ENCODE results near the gene DPM3.
A peak's percentile ranks its signal among the peaks of the same experiment; 100 is the strongest.

The DPM3 gene

DNA sequence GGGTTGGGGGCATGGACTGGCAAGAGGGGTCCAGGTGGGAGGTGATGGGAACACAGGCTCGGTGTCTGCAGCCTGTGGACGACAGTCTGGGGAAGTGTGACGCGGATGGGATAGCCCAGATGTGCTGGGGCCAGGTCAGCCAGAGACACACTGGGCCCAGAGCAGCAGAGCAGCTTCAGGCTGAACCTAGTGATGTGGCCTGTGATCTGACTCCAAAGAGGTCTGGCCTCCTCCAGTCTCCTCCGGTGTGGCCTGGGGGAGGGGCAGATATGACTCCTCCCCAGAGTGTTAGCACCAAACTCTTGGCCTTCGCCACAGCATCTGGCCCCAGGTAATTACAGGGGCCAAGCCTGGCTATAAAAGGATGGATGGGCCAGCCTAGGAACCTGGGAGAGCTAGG is 48.2 kb downstream of the DPM3 start:
- DNase-seq (ENCODE audit: low read depth) = no peak
- TF ChIP-seq, protein P1, sequence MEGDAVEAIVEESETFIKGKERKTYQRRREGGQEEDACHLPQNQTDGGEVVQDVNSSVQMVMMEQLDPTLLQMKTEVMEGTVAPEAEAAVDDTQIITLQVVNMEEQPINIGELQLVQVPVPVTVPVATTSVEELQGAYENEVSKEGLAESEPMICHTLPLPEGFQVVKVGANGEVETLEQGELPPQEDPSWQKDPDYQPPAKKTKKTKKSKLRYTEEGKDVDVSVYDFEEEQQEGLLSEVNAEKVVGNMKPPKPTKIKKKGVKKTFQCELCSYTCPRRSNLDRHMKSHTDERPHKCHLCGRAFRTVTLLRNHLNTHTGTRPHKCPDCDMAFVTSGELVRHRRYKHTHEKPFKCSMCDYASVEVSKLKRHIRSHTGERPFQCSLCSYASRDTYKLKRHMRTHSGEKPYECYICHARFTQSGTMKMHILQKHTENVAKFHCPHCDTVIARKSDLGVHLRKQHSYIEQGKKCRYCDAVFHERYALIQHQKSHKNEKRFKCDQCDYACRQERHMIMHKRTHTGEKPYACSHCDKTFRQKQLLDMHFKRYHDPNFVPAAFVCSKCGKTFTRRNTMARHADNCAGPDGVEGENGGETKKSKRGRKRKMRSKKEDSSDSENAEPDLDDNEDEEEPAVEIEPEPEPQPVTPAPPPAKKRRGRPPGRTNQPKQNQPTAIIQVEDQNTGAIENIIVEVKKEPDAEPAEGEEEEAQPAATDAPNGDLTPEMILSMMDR (IDR thresholded peaks at IDR 0.05; ENCODE audit: insufficient read depth, low read depth, low read length, missing control alignments) = no peak
- H3K4me3 ChIP-seq (ENCODE audit: low read depth, low read length) = no peak overlapping the region

DNA sequence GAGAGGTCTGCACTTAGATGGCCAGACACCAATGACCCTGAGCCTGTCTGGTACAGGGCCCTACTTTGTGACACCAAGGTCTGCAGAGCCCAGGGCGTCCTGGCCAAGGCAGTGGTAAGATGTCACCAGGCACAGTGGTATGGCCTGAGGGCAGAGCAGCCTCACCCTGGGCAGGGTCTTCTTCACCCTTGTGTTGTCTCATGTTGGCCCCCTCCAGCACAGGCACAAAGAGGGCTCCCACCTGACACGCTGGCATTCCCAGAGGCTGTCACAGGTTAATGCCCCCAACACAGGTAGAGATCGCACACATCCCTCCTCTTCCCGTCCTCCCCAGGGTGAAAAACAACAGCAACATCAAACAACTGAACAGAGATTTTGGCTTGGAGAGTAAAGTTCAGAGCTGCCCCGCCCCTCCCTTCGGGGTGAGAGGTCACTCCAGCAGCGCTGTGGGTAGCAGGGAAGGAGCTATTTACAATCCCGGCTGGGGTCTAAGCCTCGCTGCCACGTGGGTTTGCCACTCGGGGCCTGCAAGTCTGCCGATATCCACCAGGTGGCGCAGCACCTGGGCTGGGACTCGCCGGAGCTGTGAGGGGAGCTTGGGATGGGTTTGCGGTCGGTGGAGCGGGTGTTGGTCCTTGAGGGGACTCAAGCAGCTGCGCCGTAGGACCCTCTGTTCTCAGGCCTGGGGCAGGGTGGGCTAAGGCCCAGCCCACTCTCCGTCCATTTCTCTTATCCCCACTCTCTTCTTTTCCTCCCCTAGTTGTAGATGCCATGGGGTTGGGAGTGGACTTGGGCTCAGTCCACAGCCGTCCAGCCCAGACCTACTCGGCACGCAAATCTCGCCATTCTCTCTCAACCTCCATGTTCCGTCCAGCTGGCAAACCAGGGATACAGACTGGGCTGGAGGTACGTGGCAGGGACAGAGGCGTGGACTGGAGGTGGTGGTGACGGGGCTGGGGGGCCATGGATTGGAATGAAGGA is 49.0 kb downstream of the DPM3 start:
- peak; percentile 76 for DNase-seq (ENCODE audit: low read depth)
- TF ChIP-seq, protein P1 (IDR thresholded peaks at IDR 0.05; ENCODE audit: insufficient read depth, low read depth, low read length, missing control alignments) = peak; percentile 98
- H3K4me3 ChIP-seq (ENCODE audit: low read depth, low read length) = no peak overlapping the region
